NCI-H460 (cell line): Measurements from ENCODE around the gene THBS3. TPM values are rescaled to one million over a fixed set of nuclear protein-coding genes. Genes with fewer than 3 reads are reported as not detected.
"Not testable (repeated sequence)": the region's sequence is repeated elsewhere in the genome, so short reads cannot be mapped to it uniquely, and the experiment has no call there.

Experiments used
- DNase-seq: peaks from one replicate; pipeline ENCODE4 v3.0.0-alpha.2; 2016; ENCODE audit warnings: low read depth; ENCODE audit errors: extremely low read depth
- polyA plus RNA-seq: library from polyadenylated mRNA; depleted of rRNA; stranded (reverse); fragments of >200 nt; gene quantifications from 2 replicates; pipeline ENCODE4 v1.2.3, GENCODE V29; 2014; cell fraction: nucleus; rRNA removed
- total RNA-seq: library from RNA; depleted of rRNA; stranded (reverse); fragments of >200 nt; shearing (Covaris generic); gene quantifications from 2 replicates; pipeline ENCODE4 v1.2.3, GENCODE V29; 2014; rRNA removed

Gene THBS3
- 18.0 and 19.5 TPM in 2 replicates for total RNA-seq
- 52.4 and 57.7 TPM in 2 replicates for polyA plus RNA-seq

GRCh38 chr1:155207806-155208540 lies at the start of gene THBS3:
THBS3 (minus strand) TSS chr1:155207897; CDS start chr1:155207876, 21 bp downstream.
- DNase-seq = no peak

GRCh38 chr1:155256058-155256852 lies 48.6 kb upstream of the THBS3 start:
- no peak for DNase-seq

GRCh38 chr1:155255243-155256007 lies 47.7 kb upstream of the THBS3 start, which contains the start of gene ENTREP3:
ENTREP3 (minus strand) TSS chr1:155255483; CDS start chr1:155254877, 606 bp downstream.
- DNase-seq = peak; percentile 83

GRCh38 chr1:155254714-155255242 lies 47.1 kb upstream of the THBS3 start:
- no peak for DNase-seq

GRCh38 chr1:155254228-155254713 lies 46.6 kb upstream of the THBS3 start:
- no peak for DNase-seq

GRCh38 chr1:155253797-155254196 lies 46.1 kb upstream of the THBS3 start:
- no peak for DNase-seq

GRCh38 chr1:155253208-155253607 lies 45.5 kb upstream of the THBS3 start:
- no peak for DNase-seq

- no peak for DNase-seq
These were observed 43.9 kb upstream of the THBS3 start for GRCh38 chr1:155251566-155251965.

GRCh38 chr1:155250633-155251449 lies 43.1 kb upstream of the THBS3 start:
- DNase-seq = peak; percentile 93

- DNase-seq = no peak
These were observed 42.5 kb upstream of the THBS3 start for GRCh38 chr1:155250246-155250632.

GRCh38 chr1:155247667-155248553 lies 40.2 kb upstream of the THBS3 start:
- no peak for DNase-seq

GRCh38 chr1:155246796-155247195 lies 39.1 kb upstream of the THBS3 start:
- DNase-seq = not testable (repeated sequence)

- DNase-seq = no peak
These were observed 37.4 kb upstream of the THBS3 start for GRCh38 chr1:155245163-155245524.

- peak; percentile 100 for DNase-seq
These were observed 36.9 kb upstream of the THBS3 start for GRCh38 chr1:155244368-155245162.

GRCh38 chr1:155242805-155243358 lies 35.2 kb upstream of the THBS3 start:
- no peak for DNase-seq

GRCh38 chr1:155241841-155242264 lies 34.2 kb upstream of the THBS3 start:
- no peak for DNase-seq

- peak; percentile 90 for DNase-seq
These were observed 33.5 kb upstream of the THBS3 start for GRCh38 chr1:155241069-155241679.
